Mucosa of stomach (tissue), 1 donor: Measurements from ENCODE around the gene KLHDC1.
A peak's percentile ranks its signal among the peaks of the same experiment; 100 is the strongest.
"Not testable (repeated sequence)": the region's sequence is repeated elsewhere in the genome, so short reads cannot be mapped to it uniquely, and the experiment has no call there.

Experiments used
- H3K27me3 ChIP-seq: one replicate; pipeline ENCODE4 v1.7.0; 2013; ENCODE audit warnings: mild to moderate bottlenecking, low read length; ENCODE audit not compliant: control insufficient read depth, insufficient read depth
- H3K36me3 ChIP-seq: one replicate; pipeline ENCODE4 v1.7.0; 2013; ENCODE audit warnings: low read length; ENCODE audit not compliant: control insufficient read depth, insufficient read depth
- H3K4me1 ChIP-seq: one replicate; pipeline ENCODE4 v1.7.0; 2013; ENCODE audit warnings: mild to moderate bottlenecking, low read length; ENCODE audit not compliant: control insufficient read depth, insufficient read depth
- H3K4me3 ChIP-seq: one replicate; pipeline ENCODE4 v1.7.0; 2013; ENCODE audit warnings: low read length
- H3K9ac ChIP-seq: one replicate; pipeline ENCODE4 v1.7.0; 2013; ENCODE audit warnings: mild to moderate bottlenecking, low read length, moderate library complexity
- H3K9me3 ChIP-seq: one replicate; pipeline ENCODE4 v1.7.0; 2013; ENCODE audit warnings: mild to moderate bottlenecking, low read length, moderate library complexity; ENCODE audit not compliant: control insufficient read depth
- donor health status: Pancreatic carcinoma.

The KLHDC1 gene

DNA sequence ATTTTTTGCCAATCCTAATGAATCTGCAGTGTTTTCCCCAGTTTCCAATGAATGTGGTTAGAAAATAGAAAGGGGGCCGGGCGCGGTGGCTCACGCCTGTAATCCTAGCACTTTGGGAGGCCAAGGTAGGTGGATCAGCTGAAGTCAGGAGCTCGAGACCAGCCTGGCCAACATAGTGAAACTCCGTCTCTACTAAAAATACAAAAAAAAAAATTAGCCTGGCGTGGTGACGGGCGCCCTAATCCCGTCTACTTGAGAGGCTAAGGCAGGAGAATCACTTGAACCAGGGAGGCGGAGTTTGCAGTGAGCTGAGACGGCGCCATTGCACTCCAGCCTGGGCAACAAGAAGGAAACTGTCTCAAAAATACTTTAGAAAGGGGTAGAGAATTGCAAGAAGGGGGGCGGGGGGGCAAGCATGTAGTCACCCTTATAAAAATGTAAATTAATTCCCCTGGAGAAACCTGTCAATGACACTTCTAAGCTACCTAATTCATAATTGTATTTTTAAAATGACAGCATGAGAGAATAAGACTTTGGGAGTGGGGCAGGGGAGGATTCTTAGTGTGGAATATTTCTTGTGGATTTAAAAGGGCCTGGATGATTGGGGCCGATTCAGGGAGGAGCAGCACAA is 76.8 kb downstream of the KLHDC1 start:
- H3K4me1 ChIP-seq: peaks cover 7% of the 10 kb centered on the region
- peak overlapping the region; percentile 100 for H3K9ac ChIP-seq
- H3K9me3 ChIP-seq: no peaks in the 10 kb centered on the region
- H3K36me3 ChIP-seq: no peaks in the 10 kb centered on the region
- no peaks in the 10 kb centered on the region for H3K27me3 ChIP-seq
- peak overlapping the region; percentile 100 for H3K4me3 ChIP-seq

DNA sequence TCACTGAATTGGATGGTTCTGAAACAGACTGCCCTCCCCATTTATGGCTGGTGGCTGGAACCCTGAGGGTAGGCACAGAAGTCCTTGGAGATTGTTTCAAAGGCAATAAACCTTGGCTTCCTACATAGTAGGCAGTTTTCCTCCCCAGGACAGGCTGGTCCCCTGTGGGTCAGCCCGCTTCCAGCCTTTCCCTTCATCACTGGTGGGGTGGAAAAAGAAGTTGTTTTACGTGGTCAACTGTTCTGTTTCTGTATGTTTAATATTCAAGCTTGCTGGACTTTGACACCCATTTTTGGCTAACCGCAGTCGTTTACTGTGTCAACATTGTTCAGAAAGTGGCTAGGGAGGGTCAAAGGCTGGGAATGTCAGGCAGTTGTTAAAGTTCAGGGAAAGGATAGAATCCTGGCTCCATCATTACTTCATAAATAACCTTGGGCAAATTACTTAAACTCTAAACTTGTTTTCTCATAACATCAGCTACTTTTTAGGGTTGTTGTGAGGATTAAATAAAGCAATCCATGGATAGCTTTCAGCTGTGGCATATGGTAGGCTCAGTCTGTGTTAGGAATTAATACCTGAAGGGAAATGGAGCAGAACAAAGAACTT is 77.4 kb downstream of the KLHDC1 start:
- Histone ChIP-seq H3K4me3 (no peak overlapping the region), H3K9ac (peak overlapping the region; percentile 100)

DNA sequence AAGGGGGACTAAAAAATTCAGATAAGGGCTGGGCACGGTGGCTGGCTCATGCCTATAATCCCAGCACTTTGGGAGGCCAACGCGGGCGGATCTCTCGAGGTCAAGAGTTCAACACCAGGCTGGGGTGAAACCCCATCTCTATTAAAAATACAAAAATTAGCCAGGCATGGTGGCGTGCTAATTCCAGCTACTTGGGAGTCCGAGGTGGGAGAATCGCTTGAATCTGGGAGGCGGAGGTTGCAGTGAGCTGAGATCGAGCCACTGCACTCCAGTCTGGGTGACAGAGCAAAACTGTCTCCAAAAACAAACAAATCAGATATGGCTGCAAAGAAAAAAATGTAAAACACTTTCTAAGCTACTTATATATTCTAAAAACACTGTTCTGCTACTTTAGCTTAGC is 78.8 kb downstream of the KLHDC1 start:
- not testable (repeated sequence) for H3K36me3 ChIP-seq, H3K4me1 ChIP-seq, H3K9ac ChIP-seq, H3K27me3 ChIP-seq, H3K4me3 ChIP-seq, H3K9me3 ChIP-seq

More for the DNA sequence above, 77.4 kb downstream of the KLHDC1 start:
- H3K9me3 ChIP-seq: no peaks in the 10 kb centered on the region
- H3K27me3 ChIP-seq: no peaks in the 10 kb centered on the region
- H3K4me1 ChIP-seq: peaks cover 7% of the 10 kb centered on the region
- H3K36me3 ChIP-seq: no peaks in the 10 kb centered on the region

DNA sequence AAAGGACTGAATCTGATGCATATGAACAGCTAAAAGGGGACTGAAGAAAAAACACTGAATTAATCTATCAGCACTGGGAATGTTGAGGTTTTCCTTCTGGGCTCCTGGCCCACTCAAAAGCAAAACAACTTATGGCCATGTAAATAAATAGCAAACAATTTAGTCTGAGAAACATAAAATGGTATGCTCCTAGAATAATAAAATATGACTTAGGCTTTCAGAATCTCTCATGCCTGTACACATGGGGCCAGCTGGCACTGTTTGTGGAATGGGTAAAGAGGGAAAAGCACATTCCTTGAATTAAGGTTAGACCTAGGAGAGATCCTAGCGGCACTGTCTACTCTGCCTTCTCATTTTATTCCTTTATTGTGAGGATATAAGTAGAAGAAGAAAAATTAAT is 81.2 kb downstream of the KLHDC1 start:
- H3K9me3 ChIP-seq: no peaks in the 10 kb centered on the region
- H3K27me3 ChIP-seq: no peaks in the 10 kb centered on the region
- H3K9ac ChIP-seq: no peak overlapping the region
- no peaks in the 10 kb centered on the region for H3K36me3 ChIP-seq
- H3K4me3 ChIP-seq: no peak overlapping the region
- H3K4me1 ChIP-seq: peaks cover 7% of the 10 kb centered on the region

DNA sequence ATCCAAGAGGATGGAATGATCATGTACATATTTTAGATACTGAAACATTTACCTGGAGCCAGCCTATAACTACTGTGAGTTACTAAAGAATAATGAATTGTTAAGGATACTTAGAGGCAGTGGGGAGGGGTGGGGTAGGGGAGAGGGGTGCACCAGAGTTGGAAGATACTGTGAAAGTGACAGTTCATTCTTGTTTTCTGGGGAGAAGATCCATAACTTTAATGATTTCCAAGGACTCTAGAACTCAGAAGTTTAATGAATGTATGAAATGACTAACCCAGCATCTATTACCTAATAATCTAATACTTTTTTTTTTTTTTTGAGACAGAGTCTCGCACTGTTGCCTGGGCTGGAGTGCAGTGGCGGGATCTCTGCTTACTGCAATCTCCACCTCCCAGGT is 85.5 kb downstream of the KLHDC1 start:
- H3K27me3 ChIP-seq: no peaks in the 10 kb centered on the region
- H3K9ac ChIP-seq: no peak overlapping the region
- H3K4me3 ChIP-seq: no peak overlapping the region
- peaks cover 9% of the 10 kb centered on the region for H3K36me3 ChIP-seq
- no peaks in the 10 kb centered on the region for H3K4me1 ChIP-seq
- no peaks in the 10 kb centered on the region for H3K9me3 ChIP-seq

DNA sequence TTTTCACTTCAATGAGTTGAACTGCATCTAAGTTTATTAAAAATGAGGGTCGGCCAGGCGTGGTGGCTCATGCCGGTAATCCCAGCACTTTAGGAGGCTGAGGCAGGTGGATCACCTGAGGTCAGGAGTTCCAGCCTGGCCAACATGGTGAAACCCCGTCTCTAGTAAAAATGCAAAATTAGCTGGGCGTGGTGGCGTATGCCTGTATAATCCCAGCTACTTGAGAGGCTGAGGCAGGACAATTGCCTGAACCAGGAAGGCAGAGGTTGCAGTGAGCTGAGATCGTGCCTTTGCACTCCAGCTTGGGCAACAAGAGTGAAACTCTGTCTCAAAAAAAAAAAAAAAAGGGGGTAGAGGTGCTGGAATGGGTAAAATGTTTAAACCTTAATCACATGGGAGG is 88.1 kb downstream of the KLHDC1 start:
- not testable (repeated sequence) for H3K36me3 ChIP-seq

DNA sequence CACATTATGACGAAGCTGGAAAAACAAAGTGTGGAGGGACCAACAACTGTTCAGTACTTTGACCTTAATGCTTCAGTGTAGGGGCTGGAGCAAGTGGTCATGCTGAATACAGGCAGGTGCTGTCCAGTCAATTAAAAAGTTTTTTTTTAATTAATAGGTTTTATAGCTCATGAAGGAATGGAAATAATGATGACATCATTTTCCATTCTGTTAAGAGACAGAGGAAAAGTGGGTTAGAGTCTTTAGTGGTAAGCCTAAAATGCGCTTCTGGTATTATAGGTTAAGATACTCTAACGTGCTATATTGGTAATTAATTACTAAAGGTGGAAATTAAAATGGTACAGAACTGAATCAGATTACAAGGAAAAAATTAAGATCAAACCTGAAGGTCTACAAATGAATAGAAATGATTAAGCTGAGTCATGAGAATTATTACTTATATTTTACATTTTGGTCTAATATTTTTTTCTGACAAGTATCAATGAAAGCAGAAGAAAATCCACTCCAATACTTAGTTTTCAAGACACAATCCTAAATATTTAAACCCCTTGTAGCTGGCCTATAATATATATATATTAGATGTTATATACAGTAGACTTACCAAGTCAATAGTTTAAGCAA is 90.6 kb downstream of the KLHDC1 start:
- Histone ChIP-seq H3K9me3 (no peaks in the 10 kb centered on the region), H3K27me3 (no peaks in the 10 kb centered on the region), H3K36me3 (peaks cover 12% of the 10 kb centered on the region), H3K4me1 (no peaks in the 10 kb centered on the region), H3K9ac (no peak overlapping the region), H3K4me3 (no peak overlapping the region)

More for the DNA sequence above, 88.1 kb downstream of the KLHDC1 start:
- H3K9me3 ChIP-seq, H3K27me3 ChIP-seq, H3K4me3 ChIP-seq, H3K4me1 ChIP-seq, H3K9ac ChIP-seq: not testable (repeated sequence)

DNA sequence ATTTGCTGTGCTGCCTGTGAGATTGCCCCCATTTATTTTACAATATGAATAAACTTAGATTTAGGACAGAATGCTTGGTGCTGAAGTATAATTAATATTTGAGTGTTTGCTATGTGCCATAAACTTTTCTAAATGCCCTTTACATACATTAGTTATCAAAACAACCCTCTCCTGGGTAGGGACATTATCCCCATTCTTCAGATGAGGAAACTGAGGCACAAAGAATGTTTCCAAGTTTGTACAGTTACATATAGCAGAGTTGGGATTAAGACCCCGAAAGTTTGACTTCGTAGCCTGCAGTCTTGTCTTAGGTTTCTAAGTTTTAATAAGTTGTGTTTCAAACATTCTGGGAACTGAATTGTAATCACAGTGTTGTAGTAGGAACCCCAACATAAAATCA is 93.4 kb downstream of the KLHDC1 start:
- no peak overlapping the region for H3K4me3 ChIP-seq
- no peaks in the 10 kb centered on the region for H3K27me3 ChIP-seq
- peaks cover 3% of the 10 kb centered on the region for H3K36me3 ChIP-seq
- H3K9ac ChIP-seq: no peak overlapping the region
- H3K4me1 ChIP-seq: no peaks in the 10 kb centered on the region
- no peaks in the 10 kb centered on the region for H3K9me3 ChIP-seq

DNA sequence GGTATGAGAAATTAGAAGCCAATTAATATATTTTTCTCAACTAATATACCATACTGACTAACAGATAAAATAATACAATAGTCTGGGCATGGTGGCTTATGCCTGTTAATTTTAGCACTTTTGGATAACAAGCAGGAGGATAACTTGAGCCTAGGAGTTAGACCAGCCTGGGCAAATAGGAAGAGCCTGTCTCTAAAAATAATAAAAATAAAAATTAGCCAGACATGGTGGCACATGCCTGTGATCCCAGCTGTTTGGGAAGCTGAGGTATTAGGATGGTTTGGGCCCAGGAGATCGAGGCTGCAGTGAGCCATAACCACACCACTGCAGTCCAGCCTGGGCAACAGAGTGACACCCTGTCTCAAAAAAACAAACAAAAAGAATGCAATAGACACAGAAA is 99.7 kb downstream of the KLHDC1 start:
- H3K4me3 ChIP-seq: no peak overlapping the region
- H3K9ac ChIP-seq: no peak overlapping the region
- peaks cover under 1% of the 10 kb centered on the region for H3K36me3 ChIP-seq
- H3K27me3 ChIP-seq: no peaks in the 10 kb centered on the region
- H3K4me1 ChIP-seq: no peaks in the 10 kb centered on the region
- H3K9me3 ChIP-seq: no peaks in the 10 kb centered on the region

DNA sequence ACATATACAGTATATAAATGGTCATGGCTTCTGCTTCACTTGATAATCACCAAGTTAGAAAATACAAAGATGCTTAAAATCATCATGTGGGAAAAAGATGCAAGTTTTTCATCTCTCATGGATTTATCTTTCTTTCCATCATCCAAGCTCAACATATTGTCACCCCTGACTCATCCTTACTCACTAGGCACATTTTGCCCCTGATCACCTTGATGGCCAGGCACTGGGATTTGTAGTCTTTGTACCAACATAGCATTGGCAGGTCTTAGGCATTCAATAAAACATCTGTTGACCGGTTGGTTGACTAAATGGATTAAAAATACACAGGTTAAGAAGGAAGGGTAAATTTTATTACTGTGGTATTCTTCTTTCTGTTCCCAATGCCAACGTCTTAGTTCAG is 103.1 kb downstream of the KLHDC1 start:
- H3K4me3 ChIP-seq: no peak overlapping the region

More for the DNA sequence above, 103.1 kb downstream of the KLHDC1 start:
- H3K9me3 ChIP-seq: no peaks in the 10 kb centered on the region
- H3K27me3 ChIP-seq: no peaks in the 10 kb centered on the region
- H3K4me1 ChIP-seq: no peaks in the 10 kb centered on the region
- H3K36me3 ChIP-seq: no peaks in the 10 kb centered on the region
- H3K9ac ChIP-seq: no peak overlapping the region
